ENCODE results near the gene NPTN.
A peak's percentile ranks its signal among the peaks of the same experiment; 100 is the strongest.

Gene NPTN

DNA sequence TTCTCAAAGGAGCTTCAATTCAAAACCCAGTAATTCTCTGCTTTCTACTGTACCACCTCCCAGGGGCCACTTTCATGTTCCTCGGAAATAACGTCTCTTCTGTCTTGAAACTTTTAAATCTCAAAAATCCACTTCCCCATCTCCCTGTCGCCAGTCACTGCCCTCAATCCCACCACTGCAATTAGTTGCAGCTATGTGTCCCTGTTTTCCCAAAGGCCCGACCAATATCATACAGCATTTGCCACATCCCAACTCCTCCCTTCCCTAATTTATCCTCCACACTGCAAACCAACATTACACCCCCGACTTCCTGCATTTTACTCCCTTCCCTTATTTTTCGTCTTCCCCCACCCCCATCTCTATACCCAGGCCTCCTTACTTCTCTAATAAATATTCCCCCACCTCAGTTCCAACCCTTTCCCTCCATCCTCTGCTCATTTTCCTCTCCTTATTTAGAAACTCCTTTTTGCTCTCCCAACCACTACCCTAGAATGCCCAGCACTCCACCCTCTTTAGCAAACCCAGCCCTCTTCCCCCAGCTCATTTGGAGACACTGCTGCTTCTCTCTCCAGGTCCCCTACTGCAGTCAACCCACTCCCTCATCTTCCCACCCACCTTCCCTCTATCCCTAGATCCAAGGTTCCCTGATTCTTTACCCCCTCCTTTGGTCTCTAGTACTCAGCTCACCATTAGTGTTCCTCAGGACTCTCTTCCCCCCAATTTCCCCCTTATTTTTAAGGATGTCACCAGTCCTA, 1.1 kb downstream of the NPTN start:
- no peak for DNase-seq

DNA sequence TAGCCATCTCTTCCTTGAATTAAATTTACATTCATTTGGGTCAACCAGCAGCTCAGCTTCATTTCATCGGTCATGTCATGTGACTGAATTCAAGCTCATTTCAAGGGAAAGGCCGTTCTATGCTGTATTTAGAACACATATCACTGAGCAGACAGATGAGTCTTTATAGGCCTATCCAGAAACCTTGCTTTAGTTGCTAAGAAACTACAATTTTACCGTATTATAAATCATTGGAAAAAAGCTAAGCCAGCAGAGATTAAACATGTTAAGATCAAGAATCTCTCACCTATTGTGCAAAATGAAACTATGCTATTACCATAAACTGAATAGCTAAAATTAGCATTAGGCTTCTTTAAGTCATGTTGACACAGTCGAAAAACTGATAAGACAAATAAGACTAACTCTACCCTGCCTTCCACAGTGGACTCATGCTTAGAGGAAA, 2.2 kb downstream of the NPTN start:
- DNase-seq: no peak

DNA sequence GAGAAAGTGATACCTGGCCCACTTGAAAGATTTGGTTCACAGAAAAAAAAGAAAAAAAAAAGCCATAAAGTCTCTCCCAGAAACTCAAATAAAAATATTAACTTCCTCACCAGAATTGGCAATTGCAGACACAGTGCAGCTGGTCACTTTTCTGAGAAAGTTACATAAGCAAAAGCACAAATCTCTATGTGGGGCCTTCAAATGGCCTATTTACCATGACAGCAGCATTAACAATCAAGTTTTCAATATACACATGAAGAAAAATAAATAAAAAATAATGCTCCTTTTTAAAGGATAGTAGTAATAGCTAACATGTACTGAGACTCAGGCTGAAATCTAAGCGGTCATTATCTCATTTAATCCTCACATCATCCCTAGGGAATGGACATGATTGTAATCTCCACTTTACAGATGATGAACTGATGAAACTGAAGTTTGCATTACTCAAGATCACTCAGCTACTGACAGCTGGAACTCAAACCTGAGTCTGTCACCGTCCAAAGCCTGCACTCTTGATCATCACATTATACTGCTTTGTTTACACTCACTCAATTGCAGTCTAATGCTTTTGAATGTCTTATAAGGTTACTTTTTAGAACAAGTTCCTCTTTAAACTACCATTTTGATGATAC, 3.3 kb downstream of the NPTN start:
- DNase-seq: no peak

DNA sequence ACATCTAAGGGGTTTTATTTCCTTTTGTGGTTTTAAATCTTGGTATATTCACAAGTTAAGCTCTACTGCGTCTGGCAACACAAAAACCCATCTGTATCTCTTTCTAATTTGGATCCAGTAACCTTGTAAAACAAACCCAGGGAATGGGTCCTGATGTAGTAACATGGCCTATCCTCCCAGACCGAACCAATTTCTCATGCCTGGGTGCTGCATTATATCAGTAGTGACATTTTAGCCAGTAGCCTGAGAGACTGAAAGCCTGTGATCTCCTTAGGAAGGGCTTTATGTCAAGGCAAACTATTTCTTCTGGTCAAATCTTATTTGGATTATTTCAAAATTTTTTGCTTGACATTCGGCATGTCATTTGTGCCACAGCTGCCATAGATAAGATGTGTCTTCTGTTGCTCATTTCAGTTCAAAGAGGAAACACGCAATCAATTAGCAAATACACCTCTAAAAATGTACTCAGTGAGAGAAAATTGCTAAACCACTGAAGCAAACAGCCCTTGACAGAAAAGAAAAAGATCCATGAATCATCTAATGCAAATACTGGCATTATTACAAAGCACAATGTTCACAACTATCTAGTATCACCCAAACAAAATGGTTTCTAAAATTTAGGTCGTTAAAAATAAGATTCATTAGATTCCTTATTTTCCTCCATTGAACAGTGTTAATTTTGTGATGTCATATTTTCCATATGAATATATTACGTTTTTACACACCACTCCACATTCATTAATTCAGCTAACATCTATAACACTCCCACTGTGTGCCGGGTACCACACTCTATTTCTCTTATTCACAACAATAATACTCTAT, 4.0 kb downstream of the NPTN start:
- DNase-seq: peak; percentile 27

DNA sequence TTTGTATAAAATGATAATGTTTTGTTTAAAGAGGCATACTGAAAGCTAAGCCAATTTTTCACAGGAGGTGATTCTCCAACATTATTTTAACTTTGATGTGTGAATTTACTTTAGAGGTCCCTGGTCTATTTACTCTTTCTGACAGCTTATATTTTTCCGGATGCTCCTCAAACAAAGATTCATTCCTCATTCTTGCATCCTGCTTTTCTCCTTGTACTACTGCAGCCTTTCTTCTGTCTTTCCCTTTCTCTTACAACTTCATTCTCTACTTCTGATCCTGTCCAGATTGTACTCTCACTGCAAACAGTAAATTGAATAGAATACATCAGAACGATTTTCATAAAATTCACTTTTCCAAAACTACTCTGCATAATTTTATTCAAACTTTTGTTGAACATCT, 5.1 kb downstream of the NPTN start:
- DNase-seq: no peak

DNA sequence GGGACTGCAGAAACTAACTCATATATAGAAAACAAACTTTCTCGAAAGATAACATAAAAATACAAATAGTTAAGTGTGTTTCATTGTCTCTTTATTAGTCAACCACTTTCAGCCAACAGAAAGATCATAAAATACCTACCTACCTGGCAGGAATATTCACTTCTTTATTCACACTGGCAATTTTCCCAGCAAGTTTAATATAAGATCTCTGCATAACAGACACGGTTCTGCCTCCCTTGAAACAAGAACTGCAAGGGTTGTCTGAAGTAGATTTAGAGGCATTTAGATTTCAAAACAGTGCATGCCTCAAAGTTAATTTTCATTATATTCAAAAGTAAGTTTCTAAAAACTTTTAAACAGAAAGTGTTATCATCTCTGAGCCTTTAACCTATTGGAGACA, 7.1 kb downstream of the NPTN start:
- DNase-seq: no peak

DNA sequence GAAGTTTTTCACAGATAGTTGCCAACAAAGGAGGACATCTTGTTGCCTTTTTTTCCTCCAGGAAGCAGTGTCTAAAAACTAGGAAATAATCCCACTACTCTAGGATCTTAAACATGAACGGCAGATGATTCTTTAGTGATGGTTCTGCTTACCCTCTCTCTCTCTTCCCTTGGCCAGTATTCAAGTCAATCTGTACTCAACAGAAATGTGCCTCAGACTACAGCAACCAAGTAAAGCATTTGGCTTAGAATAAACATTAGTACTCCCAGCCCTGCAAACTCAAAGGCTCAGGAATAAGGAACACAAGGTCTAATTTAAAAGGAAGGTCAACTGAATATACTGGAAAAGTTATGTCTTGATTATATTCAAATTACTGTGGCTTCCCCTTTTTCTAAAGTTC, 8.7 kb downstream of the NPTN start:
- DNase-seq: no peak

DNA sequence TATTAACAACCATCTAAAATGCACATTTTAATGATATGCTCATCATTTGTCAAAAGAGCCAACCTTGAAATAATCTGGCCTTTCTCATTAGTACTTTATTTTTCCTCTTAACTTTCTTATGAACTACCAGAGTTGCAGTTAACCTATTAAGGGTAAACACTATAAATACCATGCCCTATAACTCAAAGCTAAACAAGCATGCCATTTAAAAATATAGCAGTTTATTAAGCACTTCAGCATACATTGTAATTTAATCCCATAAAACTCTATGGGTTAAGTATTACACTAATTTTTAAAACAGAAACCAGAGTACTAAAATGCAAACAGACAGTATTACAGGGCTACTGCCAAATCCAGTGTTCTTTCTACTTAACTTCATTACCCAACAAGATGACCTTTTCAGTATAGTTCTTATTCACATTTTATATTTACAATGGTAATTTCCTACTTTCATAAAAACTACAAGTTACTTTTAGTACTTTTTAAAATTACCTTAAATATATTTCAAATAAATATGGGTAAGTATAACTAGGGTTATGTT, 11.8 kb downstream of the NPTN start:
- no peak for DNase-seq

DNA sequence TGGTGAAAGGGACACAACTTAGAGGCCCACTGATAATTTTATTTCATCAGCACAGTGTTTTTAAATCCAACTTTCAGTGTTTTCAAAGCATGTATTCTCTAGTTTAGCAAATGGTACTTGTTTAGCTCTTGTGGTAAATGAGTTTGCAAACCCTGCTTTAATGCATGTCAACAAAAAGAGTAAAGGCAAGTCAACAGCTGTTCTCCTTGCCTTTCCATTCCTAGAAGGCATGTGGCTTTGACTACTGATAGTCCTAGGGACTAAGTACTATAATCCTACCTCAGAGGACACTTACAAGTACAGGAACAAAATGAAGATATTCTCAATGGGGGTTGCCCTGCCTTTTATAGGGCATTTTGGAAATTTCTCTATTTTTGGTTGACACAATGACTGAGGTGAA, 13.1 kb downstream of the NPTN start:
- no peak for DNase-seq

DNA sequence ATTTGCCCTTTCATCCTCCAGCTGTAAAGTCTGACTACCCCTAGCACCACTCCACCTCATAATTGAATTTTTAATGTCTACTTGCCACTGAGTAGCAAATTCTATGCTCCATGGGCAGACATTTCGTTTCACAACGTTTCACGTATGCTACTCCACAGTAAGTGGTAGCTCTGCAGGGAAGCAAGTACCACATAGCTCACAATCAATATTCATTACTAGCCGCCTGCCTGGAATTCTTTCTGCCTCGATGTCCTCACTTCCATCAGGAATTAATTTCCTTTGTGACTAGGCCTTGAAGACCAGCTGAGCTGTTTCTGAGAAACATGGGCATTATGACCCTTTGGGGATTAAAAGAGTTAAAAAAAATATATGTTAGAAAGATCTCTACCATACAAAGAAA, 15.3 kb downstream of the NPTN start:
- DNase-seq: no peak

DNA sequence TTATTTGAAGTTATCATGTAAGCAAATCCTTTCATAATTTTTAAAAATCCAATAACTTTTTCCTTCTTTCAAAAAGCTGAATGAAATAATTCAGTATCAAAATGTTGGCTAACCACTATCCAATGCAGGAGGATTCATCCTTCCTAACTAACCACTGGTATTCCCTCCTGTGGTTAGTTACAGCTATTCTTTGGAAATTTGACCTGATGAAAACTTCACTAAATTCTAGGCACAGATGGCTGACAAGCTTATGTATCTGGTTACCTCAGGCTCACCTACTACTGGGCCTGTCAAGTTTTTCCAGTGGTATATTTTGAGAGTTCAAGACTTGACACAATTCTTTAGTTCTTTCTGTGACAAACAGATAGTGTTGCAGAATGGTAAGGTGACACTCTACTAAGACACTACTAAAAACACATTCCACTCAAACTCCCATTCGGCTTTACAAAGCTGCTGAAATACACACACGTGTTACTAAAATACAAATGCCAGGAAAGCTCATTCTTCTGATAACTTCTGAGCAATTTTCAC, 15.8 kb downstream of the NPTN start:
- no peak for DNase-seq

DNA sequence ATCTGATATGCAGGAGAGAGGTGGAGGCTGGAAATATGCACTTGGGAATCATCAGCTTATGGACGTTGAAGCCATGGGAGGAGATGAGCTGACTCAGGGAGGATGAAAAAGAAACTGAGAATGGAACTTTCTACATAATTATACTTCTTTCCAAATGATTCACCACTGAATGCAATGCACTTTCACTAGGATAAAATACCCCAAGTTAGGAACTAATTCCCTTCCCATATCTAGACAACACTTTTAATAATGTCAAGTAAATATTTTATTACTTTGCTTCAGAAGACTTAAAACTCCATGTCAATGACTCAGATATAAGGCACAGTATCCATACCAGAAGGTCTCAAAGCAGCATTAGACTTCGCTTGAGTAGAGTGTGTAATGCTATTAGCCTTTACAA, 24.2 kb downstream of the NPTN start:
- no peak for DNase-seq

DNA sequence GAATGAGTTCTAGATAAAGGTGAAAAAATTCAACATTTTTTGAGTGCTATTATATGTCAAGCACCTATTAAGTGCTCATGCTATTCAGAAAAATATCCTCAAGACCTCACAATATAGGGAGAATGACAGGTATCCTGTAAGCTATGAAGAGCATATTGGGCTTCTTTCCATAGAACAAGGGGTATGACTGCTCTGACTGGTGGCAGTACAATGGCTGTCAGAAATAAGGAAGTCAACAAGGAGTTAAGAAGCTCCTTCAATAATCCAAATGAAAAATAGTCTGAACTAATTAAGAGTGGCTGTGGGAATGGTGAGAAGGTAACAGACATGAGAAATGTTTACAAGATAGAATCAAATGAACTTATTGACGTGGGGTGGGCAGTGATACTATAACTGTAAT, 24.7 kb downstream of the NPTN start:
- DNase-seq: no peak

DNA sequence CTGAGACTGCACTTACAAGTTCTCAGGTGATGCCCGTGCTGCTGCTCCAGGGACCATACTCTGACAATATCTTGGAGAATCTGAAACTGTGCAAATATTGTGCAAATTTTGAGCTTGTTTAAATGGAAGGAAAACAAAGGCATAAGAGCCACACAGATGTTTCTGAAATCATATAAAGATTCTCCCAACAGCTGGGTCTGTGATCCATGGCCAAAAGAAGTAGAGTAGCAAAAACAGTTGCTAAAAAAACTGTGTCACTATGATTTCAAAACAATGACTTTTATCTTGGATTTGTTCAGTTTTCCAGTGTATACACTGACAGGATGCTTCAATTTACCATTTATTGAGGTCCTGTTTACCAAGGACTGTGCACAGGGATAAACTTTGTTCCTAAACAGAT, 25.3 kb downstream of the NPTN start:
- DNase-seq: no peak

DNA sequence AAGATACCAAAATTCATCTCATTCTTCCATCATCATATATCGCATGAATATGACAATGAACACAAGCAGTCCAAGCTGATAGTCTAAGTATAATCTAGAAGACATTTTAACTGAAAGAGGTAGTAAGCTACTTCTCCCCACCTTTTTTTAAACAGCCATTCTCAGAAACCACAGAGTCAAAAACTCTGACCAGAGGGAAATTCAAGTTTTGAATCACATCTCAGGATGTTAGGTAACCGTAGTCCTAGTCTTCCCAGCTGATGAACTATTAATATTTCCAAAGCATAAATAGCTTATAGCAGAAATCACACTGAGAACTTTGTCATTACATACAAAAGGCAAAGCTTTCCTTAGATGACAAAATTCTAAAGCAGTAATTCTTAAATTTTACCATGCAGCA, 25.8 kb downstream of the NPTN start:
- no peak for DNase-seq

DNA sequence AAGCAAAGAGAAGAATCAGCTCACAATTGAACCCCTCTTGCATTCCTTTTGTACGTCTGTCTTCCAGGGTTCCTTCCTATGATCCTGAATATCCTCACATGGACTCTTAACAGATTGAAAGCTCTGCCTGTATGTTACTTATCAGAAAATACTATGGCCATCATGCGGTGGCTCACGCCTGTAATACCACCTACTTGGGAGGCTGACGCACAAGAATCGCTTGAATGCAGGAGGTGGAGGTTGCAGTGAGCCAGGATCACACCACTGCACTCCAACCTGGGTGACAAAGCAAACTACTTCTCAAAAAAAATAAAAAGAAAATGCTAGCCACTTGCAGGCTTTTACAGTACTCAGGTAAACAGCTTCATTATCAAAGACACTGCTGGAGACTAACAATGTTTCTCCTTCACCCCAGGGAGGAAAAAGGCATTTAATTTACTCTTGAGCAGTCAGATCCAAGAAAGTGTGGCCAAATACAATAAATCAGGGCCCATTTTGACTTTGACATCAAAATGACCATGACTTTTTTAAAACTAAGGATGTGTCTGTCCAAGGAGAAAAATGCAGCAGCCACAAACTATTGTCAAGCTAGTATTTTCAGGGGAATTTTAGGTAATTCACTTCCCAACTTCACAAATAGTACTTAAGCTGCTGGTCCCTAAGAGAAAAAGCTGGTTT, 27.3 kb downstream of the NPTN start:
- DNase-seq: no peak

DNA sequence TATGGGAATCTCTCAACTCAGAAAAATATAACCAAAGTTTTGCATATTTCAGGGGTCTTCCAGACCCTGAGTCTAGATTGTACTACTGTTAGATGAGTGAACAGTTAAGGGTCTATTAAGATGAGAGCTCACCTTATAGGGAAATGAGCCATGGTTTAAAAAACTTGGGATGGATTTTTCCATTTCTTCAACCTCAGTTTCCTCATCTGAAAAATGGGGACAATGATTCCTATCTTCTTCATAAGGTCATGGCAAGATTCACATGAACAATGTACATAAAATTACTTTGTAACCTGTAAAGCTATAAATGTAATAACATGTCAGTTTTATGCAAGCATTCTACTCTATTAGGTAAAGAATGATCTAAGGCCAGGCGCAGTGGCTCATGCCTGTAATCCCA, 28.7 kb downstream of the NPTN start:
- DNase-seq: no peak

DNA sequence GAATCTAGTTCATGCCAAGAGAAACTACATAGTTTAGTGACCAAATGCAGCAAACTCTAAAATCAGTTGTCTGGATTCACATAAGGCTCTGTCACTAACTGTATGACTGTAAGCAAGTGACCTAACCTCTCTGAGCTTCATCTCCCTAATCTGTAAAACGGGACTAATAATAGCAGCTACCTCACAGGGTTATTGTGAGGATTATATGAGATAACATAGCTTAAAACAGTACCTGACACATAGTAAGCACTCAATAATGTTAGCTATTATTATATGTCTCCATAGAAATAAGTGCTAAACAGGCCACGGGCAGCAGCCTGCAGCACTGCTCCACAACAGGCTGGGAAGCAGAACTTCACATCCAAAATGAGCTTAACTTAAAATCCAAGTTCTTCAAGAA, 30.2 kb downstream of the NPTN start:
- DNase-seq: no peak

DNA sequence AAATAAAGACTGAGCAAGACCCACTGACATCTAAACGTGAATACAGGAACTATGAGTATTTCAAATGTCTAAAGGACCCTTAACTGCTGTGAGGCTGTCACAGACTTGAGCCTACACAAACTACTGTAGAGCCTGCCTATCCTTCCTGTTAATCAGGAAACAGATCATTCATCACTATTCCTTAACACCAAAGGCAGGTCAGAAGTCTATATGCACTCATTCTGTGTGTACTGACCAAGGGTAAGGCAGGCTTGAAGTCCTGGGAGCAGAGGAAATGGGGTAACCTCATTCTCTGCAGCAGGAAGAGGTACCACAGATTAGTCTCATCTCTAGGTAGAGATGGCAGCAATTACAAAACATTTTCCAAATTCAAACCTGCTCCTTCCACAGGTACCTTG, 30.7 kb downstream of the NPTN start:
- DNase-seq: no peak

DNA sequence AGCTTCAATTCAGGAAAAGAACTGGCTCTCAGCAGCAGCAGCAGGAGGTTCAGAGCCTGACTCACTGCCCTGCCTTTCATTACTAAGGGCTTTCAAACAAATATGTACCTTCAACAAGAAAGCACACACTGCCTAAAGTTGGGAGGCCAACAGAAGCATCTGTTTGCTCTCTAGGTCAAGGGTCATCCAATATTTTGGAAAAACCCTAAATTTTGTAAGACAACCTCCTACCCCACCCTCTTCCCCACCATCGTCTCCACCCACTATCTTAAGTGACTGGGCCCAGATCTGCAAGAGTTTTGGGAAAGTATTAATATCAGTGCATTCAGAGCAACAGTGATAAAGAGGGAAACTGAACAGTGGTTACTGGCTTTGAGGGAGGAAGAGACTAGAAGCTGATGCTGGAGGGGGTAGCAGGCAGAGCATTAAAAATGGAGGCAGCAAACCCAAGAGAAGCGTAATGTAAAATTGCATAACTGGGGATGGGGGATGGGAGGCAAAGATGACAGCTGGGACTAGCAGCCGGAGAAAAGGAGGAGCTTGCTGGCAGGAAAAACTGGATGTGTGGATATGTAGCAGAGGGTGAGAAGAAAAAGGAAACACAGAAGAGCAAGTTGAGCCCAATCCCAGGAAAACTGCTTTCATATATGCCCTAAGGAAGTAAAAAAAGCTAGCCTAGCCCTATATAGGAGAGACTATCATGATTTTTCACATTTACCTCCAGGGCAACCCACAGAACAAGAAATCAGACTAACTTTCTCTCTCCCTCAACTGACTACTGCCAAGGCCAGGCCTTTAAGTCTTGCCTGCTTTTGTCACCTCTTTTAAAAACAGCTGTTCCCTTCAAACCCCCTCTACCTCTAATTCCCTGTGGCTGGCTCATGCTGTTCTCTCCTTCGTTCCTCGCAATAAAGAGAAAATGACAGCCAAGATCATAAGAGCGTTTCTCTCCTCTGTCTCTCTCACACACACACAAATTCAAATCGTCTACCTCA, 31.4 kb downstream of the NPTN start:
- DNase-seq: no peak

Data from NCI-H774 (cell line).